NCI-H748 (cell line): ENCODE measurements around the gene C5AR1.
"Not testable (repeated sequence)": the region's sequence is repeated elsewhere in the genome, so short reads cannot be mapped to it uniquely, and the experiment has no call there.

Experiments used
- DNase-seq: peaks from one replicate; lab custom pipeline; 2025; ENCODE audit not compliant: unreplicated experiment; lab: John Stamatoyannopoulos, UW

Gene C5AR1

DNA sequence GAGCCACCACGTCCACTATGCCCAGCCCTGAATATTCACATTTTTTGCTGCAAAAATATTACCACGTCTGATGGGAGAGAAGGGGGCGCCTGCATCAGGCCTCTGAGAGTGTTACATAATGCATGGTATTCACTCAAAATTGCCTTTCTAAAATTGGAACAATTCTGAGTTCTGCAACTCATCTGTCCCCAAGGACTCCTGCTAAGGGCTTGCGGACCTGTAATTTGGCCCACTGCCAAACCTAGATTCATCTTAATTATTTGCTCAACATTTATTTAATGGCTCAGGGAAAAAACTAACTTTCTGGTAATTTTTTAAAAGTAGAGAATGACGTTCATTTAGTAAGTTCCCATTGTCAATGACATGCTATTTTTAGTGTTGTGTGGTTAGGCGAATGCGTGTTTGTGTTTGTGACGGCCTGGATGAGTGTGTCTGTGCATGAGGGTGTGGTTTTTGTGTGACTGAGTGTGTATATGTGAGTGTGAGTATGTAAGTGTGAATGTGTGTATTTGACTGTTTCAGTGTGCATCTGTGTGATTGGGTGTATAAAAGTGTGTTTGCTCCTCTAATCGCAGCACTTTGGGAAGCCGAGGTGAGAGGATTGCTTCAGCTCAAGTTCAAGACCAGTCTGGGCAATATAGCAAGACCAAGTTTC lies 26.1 kb upstream of the C5AR1 start:
- DNase-seq, result no peak

- DNase-seq, result peak; percentile 69
Observed at GRCh38 chr19:47284324-47284899, 25.2 kb upstream of the C5AR1 start.

GRCh38 chr19:47296036-47296435 lies 13.6 kb upstream of the C5AR1 start:
- DNase-seq, result peak; percentile 91

DNA sequence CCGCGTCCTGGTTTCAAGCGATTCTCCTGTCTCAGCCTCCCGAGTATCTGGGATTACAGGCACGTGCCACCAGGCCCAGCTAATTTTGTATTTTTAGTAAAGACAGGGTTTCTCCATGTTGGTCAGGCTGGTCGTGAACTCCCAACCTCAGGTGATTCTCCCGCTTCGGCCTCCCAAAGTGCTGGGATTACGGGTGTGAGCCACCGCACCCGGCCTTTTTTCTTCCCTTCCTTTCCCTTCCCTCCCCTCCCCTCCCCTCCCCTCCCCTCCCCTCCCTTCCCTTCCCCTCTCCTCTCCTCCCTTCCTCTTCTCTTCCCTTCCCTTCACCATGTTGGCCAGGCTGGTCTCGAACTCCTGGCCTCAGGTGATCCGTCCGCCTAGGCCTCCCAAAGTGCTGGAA lies 8.8 kb upstream of the C5AR1 start:
- not testable (repeated sequence) for DNase-seq

DNA sequence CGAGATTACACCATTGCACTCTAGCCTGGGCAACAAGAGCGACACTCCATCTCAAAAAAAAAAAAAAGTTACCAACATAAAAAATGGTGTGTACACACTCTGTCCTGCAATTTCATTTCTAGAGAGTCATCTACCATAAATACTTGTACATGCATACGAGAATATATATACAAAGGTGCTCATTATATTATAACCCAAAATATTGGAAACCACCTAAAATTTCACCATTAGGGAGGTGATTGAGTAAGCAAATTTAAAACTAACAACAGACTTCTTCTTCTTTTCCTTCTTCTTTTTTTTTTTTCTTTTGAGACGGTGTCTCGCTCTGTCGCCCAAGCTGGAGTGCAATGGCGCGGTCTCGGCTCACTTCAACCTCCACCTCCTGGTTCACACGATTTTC lies 7.4 kb upstream of the C5AR1 start:
- no peak for DNase-seq

DNA sequence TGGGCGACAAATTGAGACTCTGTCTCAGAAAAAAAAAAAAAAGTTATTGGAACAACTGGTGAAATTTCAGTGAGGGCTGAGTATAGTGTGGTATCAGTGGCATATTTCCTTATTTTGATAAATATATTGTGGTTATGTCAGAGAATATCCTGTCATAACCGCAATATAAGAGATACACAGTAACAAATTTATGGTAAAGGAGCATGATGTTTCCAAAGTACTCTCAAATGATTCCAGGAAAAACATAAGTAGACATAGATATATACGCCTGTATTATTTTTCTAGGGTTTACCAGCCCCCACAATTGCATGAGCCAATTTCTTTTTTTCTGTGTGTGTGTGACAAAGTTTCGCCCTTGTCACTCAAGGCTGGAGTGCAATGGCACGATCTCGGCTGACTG lies 5.7 kb upstream of the C5AR1 start:
- no peak for DNase-seq

GRCh38 chr19:47305309-47305751 lies 4.3 kb upstream of the C5AR1 start:
- peak; percentile 54 for DNase-seq

DNA sequence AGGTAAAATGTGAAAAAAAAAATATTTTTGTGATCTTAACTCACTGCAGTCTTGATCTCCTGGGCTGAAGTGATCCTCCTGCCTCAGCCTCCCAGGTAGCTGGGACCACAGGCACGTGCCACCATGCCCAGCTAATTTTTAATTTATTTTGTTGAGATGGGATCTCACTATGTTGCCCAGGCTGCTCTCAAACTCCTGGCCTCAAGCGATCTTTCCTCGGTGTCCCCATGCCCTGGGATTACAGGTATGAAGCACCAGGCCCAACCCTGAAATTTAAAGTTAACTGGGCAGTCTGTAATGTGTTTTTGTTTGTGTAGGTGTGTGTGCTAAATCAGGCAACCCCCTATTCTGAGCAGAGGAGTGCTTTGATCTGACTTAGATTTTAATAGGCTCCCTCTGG lies 3.4 kb upstream of the C5AR1 start:
- DNase-seq, result no peak

DNA sequence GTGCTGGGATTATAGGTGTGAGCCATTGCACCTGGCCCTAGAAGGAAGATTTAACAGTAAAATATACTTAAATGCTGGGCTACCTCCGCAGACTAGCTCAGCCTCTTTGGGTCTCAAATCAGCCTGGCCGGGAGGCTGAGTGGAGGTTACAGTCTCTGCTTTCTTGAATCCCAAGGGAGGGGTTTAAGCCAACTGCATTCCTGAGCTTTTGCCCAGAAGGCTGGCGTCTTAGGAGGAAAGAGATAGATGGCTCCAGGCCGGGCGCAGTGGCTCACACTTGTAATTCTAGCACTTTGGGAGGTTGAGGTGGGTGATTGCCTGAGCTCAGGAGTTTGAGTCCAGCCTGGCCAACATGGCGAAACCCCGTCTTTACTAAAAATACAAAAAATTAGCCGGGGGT lies 623 bp upstream of the C5AR1 start:
- DNase-seq, result no peak

DNA sequence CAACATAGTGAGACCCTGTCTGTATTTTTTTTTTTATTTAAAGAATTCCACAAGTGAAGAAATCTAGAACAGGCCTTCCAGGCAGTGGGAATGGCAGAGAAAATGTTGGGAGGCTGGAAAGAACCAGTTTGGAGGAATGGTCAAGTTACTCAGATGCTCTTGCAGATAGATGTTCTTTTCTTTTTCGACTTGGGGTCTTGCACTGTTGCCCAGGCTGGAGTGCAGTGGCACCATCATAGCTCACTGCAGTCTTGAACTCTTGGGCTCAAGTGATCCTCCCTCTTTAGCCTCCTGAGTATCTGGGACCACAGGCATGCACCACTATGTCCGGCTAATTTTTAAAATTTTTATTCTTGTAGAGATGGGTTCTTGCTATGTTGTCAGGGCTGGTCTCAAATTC lies 662 bp downstream of the C5AR1 start:
- no peak for DNase-seq

DNA sequence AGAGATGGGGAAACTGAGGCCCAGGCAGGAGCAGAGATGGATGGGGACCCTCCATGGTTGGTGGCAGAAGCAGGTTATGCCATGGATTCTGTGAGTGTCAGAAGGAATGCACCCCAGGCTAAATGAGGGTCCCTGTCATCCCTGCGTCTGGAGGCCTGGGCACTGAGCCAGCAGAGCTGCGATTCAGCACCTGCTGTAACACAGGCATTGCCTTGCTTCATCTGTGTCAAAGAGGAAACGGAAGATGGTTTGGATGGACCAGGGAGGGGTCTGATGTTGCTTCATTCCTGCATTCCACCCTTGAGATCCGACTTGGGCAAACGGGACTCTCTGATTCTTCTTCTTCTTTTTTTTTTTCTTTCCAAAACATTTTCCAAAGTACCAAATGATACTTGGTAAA lies 1.2 kb downstream of the C5AR1 start:
- peak; percentile 59 for DNase-seq

DNA sequence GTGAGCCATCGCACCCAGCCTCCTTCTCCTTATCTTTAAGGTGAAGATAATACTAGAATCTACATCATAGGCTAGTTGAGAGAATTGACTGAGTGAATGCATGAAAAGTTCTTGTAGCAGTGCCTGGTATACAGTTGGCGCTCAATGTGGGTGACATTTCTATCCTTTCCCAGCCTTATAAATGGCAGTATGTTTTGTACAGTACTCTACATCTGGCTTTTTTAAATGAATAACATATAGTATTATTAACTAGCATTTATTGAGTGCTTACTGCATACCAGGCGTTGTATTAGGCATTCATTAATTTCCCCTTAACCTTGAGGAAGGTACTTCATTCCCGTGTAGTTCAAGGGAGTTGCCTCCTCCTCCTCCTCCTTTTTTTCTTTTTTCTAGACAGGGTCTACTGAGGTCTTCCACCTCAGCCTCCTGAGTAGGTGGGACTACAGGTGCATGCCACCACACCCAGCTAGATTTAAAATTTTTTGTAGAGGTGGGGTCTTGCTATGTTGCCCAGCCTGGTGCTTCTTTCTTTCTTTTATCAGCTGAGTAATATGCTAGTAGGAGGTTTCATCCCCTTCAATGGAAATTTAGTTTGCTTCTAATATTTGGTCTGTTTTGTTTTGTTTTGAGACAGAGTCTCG lies 2.8 kb downstream of the C5AR1 start:
- no peak for DNase-seq

DNA sequence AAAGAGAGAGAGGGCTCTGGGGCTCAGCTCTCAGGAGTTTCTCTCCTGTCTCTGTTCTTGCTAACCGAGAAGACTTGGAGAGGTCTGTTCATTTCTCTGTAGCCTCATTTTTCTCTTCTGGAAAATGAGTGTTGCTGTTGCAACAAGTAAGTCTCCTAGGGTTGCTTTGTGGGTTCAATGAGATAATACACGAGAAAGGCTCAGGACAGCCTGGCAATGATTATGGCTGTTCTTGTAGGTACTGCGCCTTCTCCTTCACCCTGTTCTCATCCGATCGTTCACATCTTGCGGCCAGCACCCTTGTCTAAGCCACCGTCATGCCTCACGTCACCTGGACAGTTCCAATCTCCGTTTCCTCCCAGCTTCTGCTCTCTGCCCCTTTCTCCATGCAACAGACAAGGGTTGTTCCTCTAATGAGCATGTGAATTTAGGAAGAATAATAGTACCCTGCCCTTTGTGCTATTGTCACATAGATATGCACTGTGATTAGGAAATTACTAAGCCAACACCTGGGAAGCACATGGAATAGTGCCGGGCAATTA lies 4.2 kb downstream of the C5AR1 start:
- DNase-seq, result no peak

DNA sequence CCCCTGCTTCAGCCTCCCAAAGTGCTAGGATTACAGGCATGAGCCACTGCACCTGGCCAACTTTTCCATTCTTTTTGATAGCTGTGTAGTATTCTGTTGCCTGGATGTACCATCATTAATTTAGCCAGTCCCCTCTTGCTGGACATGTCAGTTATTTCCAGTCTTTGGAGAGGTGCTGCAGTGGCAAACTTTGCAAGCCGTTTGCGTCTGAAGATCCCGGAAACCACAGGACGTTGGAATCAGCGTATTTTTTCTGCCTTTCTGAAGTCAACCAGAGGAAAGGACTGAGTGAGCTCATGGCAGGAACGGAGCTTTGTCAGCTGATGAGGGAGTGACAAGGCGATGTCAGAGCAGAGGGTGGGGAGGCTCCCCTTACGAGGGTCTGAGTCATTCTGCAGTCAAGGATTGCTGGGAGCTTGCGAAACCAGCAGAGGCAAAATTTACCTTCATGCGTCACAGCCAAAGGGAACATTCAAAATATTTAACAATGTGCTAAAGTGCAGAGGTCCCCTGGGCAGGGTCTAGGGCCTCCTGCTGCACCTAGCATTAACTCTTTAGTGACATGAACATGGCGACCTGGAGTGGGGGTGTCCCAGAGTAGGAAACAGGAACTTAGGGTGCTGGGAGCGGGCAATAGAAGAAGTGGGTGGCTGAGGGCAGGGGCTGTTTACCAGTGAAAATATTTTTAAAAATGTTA lies 5.6 kb downstream of the C5AR1 start:
- no peak for DNase-seq

DNA sequence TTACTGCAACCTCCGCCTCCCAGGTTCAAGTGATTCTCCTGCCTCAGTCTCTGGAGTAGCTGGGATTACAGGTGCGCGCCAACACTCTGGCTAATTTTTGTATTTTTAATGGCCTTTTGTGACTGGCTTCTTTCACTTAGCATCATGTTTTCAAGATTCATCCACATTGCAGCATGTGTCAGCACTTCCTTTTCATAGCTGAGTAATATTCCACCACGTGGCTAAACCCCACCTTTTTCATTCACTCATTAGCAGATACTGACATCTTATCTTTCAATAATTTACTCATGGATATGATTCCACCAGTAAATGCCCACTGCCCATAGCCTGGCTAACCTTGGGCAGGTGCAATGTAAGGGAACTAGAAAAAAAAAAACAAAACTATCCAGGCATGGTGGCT lies 6.9 kb downstream of the C5AR1 start:
- DNase-seq, result no peak

DNA sequence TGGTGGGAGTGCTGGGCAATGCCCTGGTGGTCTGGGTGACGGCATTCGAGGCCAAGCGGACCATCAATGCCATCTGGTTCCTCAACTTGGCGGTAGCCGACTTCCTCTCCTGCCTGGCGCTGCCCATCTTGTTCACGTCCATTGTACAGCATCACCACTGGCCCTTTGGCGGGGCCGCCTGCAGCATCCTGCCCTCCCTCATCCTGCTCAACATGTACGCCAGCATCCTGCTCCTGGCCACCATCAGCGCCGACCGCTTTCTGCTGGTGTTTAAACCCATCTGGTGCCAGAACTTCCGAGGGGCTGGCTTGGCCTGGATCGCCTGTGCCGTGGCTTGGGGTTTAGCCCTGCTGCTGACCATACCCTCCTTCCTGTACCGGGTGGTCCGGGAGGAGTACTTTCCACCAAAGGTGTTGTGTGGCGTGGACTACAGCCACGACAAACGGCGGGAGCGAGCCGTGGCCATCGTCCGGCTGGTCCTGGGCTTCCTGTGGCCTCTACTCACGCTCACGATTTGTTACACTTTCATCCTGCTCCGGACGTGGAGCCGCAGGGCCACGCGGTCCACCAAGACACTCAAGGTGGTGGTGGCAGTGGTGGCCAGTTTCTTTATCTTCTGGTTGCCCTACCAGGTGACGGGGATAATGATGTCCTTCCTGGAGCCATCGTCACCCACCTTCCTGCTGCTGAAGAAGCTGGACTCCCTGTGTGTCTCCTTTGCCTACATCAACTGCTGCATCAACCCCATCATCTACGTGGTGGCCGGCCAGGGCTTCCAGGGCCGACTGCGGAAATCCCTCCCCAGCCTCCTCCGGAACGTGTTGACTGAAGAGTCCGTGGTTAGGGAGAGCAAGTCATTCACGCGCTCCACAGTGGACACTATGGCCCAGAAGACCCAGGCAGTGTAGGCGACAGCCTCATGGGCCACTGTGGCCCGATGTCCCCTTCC lies 10.5 kb downstream of the C5AR1 start:
- DNase-seq, result no peak

- DNase-seq, result no peak
Observed at GRCh38 chr19:47321630-47322029, 12.0 kb downstream of the C5AR1 start.

DNA sequence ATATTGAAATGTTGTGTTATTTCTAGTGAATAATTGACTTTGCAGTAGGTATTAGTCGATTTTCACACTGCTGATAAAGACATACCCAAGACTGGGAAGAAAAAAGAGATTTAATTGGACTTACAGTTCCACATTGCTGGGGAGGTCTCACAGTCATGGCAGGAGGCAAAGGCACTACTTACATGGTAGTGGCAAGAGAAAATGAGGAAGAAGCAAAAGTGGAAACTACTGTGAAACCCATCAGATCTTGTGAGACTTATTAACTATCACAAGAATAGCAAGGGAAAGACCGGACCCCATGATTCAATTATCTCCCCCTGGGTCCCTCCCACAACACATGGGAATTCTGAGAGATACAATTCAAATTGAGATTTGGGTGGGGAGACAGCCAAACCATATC lies 12.4 kb downstream of the C5AR1 start:
- DNase-seq, result no peak

DNA sequence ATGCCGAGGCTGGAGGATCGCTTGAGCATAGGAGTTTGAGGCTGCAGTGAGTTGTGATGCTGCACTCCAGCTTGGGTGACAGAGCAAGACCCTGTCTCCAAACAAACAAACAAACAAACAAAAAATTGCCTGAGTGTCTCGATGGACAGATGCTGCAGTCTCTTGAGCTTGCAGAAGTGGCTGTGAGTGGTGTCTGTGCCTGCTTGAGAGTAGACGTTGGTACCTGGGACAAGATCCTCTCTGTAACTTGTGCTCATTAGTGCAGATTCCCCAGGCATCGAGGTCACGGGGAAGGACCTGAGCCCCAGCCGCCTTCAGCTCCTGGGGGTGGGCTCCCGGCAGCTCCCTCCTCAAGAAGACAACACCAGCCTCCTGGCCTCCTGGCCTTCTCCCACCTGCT lies 13.7 kb downstream of the C5AR1 start:
- DNase-seq, result no peak

GRCh38 chr19:47323872-47324271 lies 14.2 kb downstream of the C5AR1 start:
- DNase-seq, result no peak

- no peak for DNase-seq
Observed at GRCh38 chr19:47324502-47324901, 14.8 kb downstream of the C5AR1 start.
